Endothelial cell (in vitro differentiated cells): ENCODE results near the gene DHX38. TPM values are rescaled to one million over a fixed set of nuclear protein-coding genes. Genes with fewer than 3 reads are reported as not detected.
A peak's percentile ranks its signal among the peaks of the same experiment; 100 is the strongest.
"Not testable (repeated sequence)": the region's sequence is repeated elsewhere in the genome, so short reads cannot be mapped to it uniquely, and the experiment has no call there.

ENCODE experiments used
- DNase-seq: peaks from one replicate; pipeline ENCODE4 v3.0.0; 2021; ENCODE audit warnings: low spot score
- H3K27ac Mint-ChIP-seq: one replicate; pipeline ENCODE4 v1.8.0; 2021; ENCODE audit warnings: mixed read lengths, inconsistent platforms; ENCODE audit not compliant: unreplicated experiment
- H3K27me3 Mint-ChIP-seq: one replicate; pipeline ENCODE4 v1.8.0; 2021; ENCODE audit warnings: mild to moderate bottlenecking, moderate library complexity, mixed read lengths, inconsistent platforms; ENCODE audit not compliant: unreplicated experiment
- H3K36me3 Mint-ChIP-seq: one replicate; pipeline ENCODE4 v1.8.0; 2021; ENCODE audit warnings: mild to moderate bottlenecking, low read depth, mixed read lengths, inconsistent platforms; ENCODE audit not compliant: unreplicated experiment
- H3K4me1 Mint-ChIP-seq: one replicate; pipeline ENCODE4 v1.8.0; 2021; ENCODE audit warnings: mild to moderate bottlenecking, mixed read lengths, inconsistent platforms; ENCODE audit not compliant: unreplicated experiment
- H3K4me3 Mint-ChIP-seq: one replicate; pipeline ENCODE4 v1.8.0; 2021; ENCODE audit warnings: mild to moderate bottlenecking, mixed read lengths, inconsistent platforms; ENCODE audit not compliant: unreplicated experiment
- H3K9me3 Mint-ChIP-seq: one replicate; pipeline ENCODE4 v1.8.0; 2021; ENCODE audit warnings: mixed read lengths, inconsistent platforms; ENCODE audit not compliant: unreplicated experiment
- CTCF ChIP-seq: fragments of 200-600 bp; sonication (generic); IDR thresholded peaks from one replicate; pipeline ENCODE4 v1.5.0; 2021; ENCODE audit warnings: antibody characterized with exemption; ENCODE audit not compliant: unreplicated experiment
- total RNA-seq: library from RNA; stranded (reverse); fragmentation: NEBNext Ultra II Directional; extraction: Animal tissue kit (Norgen Biotek cat#: 25700); gene quantifications from one replicate; pipeline ENCODE4 v1.2.1, GENCODE V29; 2021; ENCODE audit not compliant: unreplicated experiment

Gene DHX38
- total RNA-seq, 1 donor from 2014 or later: 84.6 TPM

- H3K27me3 Mint-ChIP-seq: peaks cover 8% of the 10 kb centered on the region
- no peak for TF ChIP-seq CTCF
- peaks cover 9% of the 10 kb centered on the region for H3K36me3 Mint-ChIP-seq
- DNase-seq: peak; percentile 20
- no peak overlapping the region for H3K4me3 Mint-ChIP-seq
- no peaks in the 10 kb centered on the region for H3K9me3 Mint-ChIP-seq
- H3K4me1 Mint-ChIP-seq: peaks cover 43% of the 10 kb centered on the region
- H3K27ac Mint-ChIP-seq: peak overlapping the region; percentile 81
Measured at GRCh38 chr16:72072514-72073342, 20.9 kb upstream of the DHX38 start.

GRCh38 chr16:72073560-72074230 is 20.0 kb upstream of the DHX38 start:
- Mint-ChIP-seq H3K27me3 (peaks cover 8% of the 10 kb centered on the region), H3K4me3 (peak overlapping the region; percentile 62), H3K36me3 (peaks cover 9% of the 10 kb centered on the region), H3K9me3 (no peaks in the 10 kb centered on the region), H3K4me1 (peaks cover 35% of the 10 kb centered on the region), H3K27ac (peak overlapping the region; percentile 70)
- TF ChIP-seq CTCF: no peak
- no peak for DNase-seq

GRCh38 chr16:72075067-72075466 is 18.6 kb upstream of the DHX38 start:
- H3K4me3 Mint-ChIP-seq, H3K27ac Mint-ChIP-seq, H3K36me3 Mint-ChIP-seq, H3K9me3 Mint-ChIP-seq, H3K27me3 Mint-ChIP-seq, DNase-seq: not testable (repeated sequence)
- peaks cover 21% of the 10 kb centered on the region for H3K4me1 Mint-ChIP-seq

- DNase-seq, H3K27ac Mint-ChIP-seq, H3K4me1 Mint-ChIP-seq, H3K9me3 Mint-ChIP-seq, H3K4me3 Mint-ChIP-seq, H3K27me3 Mint-ChIP-seq: not testable (repeated sequence)
- H3K36me3 Mint-ChIP-seq: peaks cover 13% of the 10 kb centered on the region
Measured at GRCh38 chr16:72076991-72077706, 16.5 kb upstream of the DHX38 start.

GRCh38 chr16:72083778-72084404 is 9.8 kb upstream of the DHX38 start:
- peaks cover 3% of the 10 kb centered on the region for H3K27me3 Mint-ChIP-seq
- H3K4me1 Mint-ChIP-seq: no peaks in the 10 kb centered on the region
- peaks cover 39% of the 10 kb centered on the region for H3K36me3 Mint-ChIP-seq
- H3K9me3 Mint-ChIP-seq: no peaks in the 10 kb centered on the region
- DNase-seq: no peak
- peak overlapping the region; percentile 78 for H3K4me3 Mint-ChIP-seq
- no peak overlapping the region for H3K27ac Mint-ChIP-seq
- no peak for TF ChIP-seq CTCF
